Esophagus squamous epithelium (tissue), 5 donors: Measurements from ENCODE around the gene UIMC1. TPM values are rescaled to one million over a fixed set of nuclear protein-coding genes. Genes with fewer than 3 reads are reported as not detected.

Source experiments
- DNase-seq: peaks from one replicate; lab custom pipeline; 2025; lab: John Stamatoyannopoulos, UW
- H3K27ac ChIP-seq, 4 donors: fragments of 200-600 bp; sonication (generic); one replicate each; pipeline ENCODE4 v1.5.1; 2016 to 2019; ENCODE audit warnings: mild to moderate bottlenecking in 1 of 4
- H3K27me3 ChIP-seq, 4 donors: fragments of 200-600 bp; sonication (generic); 1 replicate in 3 of 4; 2 replicates in 1 of 4; pipeline versions ENCODE4 v1.5.1 to v1.6.0; 2017 to 2021; ENCODE audit warnings: antibody characterized with exemption in 1 of 4
- H3K36me3 ChIP-seq, 3 donors: fragments of 200-600 bp; sonication (generic); one replicate each; pipeline ENCODE4 v1.5.1; 2016 to 2019
- H3K4me1 ChIP-seq, 3 donors: fragments of 200-600 bp; sonication (generic); one replicate each; pipeline ENCODE4 v1.5.1; 2017 to 2019
- H3K4me3 ChIP-seq, 4 donors: fragments of 200-600 bp; sonication (generic); 1 replicate in 3 of 4; 2 replicates in 1 of 4; pipeline ENCODE4 v1.5.1; 2016 to 2019; ENCODE audit warnings: mild to moderate bottlenecking in 2 of 4, moderate library complexity in 1 of 4
- H3K9me3 ChIP-seq, 3 donors: fragments of 200-600 bp; sonication (generic); one replicate each; pipeline ENCODE4 v1.5.1; 2016 to 2019
- POLR2A ChIP-seq, 4 donors: fragments of 450-650 bp; IDR thresholded peaks; one replicate each; pipeline ENCODE4 v1.6.1; 2017; ENCODE audit warnings: antibody characterized with exemption in 4 of 4, mild to moderate bottlenecking in 4 of 4, moderate library complexity in 3 of 4
- WGBS, 2 donors: methylation state at CpG; one replicate each; pipeline ENCODE4 v1.1.5; 2018; 5-methylcytosine and 5-hydroxymethylcytosine counted together
- intact Hi-C: fragments of 100-400 bp; cut with DNase I; formaldehyde crosslinking; loops from one replicate; pipeline ENCODE4 v1.15.0; 2022
- total RNA-seq, 4 donors: library from RNA; depleted of rRNA; stranded (reverse); fragments of >200 nt; gene quantifications; one replicate each; pipeline ENCODE4 v1.1.0, GENCODE V29; 2016
- TF ChIP-seq, protein P1 (sequence below), 6 experiments: fragments of 450-650 bp in 4 of 6; fragments of 200-600 bp in 2 of 6; sonication (generic) in 2 of 6; IDR thresholded peaks; one replicate each; pipeline ENCODE4 v1.5.1; 2016 to 2019; ENCODE audit warnings: antibody characterized with exemption in 6 of 6, mild to moderate bottlenecking in 4 of 6, moderate library complexity in 4 of 6
- donor health status: DM: yes; HTN: yes; CAD: no.

The UIMC1 gene
- total RNA-seq, 4 donors from 2014 or later = 10.3 to 38.1 (median 15.6) TPM

GRCh38 chr5:176881021-176881749 is 125.4 kb downstream of the UIMC1 start:
- no peak for DNase-seq
- TF ChIP-seq POLR2A (IDR thresholded peaks at IDR 0.05) = no peak
- TF ChIP-seq, protein P1, sequence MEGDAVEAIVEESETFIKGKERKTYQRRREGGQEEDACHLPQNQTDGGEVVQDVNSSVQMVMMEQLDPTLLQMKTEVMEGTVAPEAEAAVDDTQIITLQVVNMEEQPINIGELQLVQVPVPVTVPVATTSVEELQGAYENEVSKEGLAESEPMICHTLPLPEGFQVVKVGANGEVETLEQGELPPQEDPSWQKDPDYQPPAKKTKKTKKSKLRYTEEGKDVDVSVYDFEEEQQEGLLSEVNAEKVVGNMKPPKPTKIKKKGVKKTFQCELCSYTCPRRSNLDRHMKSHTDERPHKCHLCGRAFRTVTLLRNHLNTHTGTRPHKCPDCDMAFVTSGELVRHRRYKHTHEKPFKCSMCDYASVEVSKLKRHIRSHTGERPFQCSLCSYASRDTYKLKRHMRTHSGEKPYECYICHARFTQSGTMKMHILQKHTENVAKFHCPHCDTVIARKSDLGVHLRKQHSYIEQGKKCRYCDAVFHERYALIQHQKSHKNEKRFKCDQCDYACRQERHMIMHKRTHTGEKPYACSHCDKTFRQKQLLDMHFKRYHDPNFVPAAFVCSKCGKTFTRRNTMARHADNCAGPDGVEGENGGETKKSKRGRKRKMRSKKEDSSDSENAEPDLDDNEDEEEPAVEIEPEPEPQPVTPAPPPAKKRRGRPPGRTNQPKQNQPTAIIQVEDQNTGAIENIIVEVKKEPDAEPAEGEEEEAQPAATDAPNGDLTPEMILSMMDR (IDR thresholded peaks at IDR 0.05) = no peak
- Histone ChIP-seq H3K36me3 (no peaks in the 10 kb centered on the region), H3K27ac (no peak overlapping the region), H3K4me3 (no peak overlapping the region), H3K4me1 (no peaks in the 10 kb centered on the region), H3K9me3 (no peaks in the 10 kb centered on the region), H3K27me3 (peaks cover 0 to 45% (median 0%) of the 10 kb centered on the region in 4 donors)
- intact Hi-C loops = no loop called here
- 80 to 86% methylated on average over 2 to 5 of the region's 28 CpGs for WGBS, 2 donors

- intact Hi-C loops = no loop called here
- WGBS, 2 donors = 83% methylated on average over 8 of the region's 26 CpGs; no CpG with 5 or more reads in 1 of the 2 donors
- H3K4me1 ChIP-seq = no peaks in the 10 kb centered on the region
- H3K4me3 ChIP-seq = no peak overlapping the region
- peaks cover 0 to 52% (median 0%) of the 10 kb centered on the region in 4 donors for H3K27me3 ChIP-seq
- no peak overlapping the region for H3K27ac ChIP-seq
- DNase-seq = no peak
- no peaks in the 10 kb centered on the region for H3K9me3 ChIP-seq
- H3K36me3 ChIP-seq = no peaks in the 10 kb centered on the region
- TF ChIP-seq, protein P1 (IDR thresholded peaks at IDR 0.05) = no peak
- TF ChIP-seq POLR2A (IDR thresholded peaks at IDR 0.05) = no peak
Measured at GRCh38 chr5:176880366-176881020, 126.1 kb downstream of the UIMC1 start.

DNA sequence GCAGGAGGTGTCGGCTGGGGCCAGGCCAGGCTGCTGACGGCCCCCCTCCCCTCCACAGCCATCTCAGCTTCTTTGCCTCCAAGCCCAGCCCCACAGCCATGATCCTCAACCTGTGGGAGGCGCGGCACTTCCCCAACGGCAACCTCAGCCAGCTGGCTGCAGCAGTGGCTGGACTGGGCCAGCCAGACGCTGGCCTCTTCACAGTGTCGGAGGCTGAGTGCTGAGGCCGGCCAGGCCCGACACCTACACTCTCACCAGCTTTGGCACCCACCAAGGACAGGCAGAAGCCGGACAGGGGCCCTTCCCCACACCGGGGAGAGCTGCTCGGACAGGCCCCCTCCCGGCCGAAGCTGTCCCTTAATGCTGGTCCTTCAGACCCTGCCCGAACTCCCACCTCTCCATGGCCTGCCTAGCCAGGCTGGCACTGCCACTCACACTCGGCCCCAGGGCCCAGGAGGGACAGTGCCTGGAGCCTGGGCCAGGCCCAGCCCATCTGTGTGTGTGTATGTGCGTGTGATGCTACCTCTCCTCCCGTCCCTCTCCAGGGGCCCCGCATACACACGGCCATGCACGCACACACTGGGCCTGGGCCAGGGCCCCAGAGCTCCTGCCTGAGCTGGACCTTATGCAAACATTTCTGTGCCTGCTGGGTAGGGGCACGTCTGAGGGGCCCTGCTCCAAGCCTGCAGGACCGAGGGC is 126.8 kb downstream of the UIMC1 start:
- no peaks in the 10 kb centered on the region for H3K9me3 ChIP-seq
- no peaks in the 10 kb centered on the region for H3K4me1 ChIP-seq
- intact Hi-C loops = no loop called here
- H3K4me3 ChIP-seq = no peak overlapping the region
- H3K27ac ChIP-seq = no peak overlapping the region
- H3K27me3 ChIP-seq = peaks cover 0 to 59% (median 0%) of the 10 kb centered on the region in 4 donors
- WGBS, 2 donors = 23 to 82% methylated on average over 3 to 4 of the region's 23 CpGs
- no peaks in the 10 kb centered on the region for H3K36me3 ChIP-seq
- DNase-seq = no peak
- TF ChIP-seq POLR2A (IDR thresholded peaks at IDR 0.05) = no peak
- TF ChIP-seq, protein P1 (IDR thresholded peaks at IDR 0.05) = no peak

GRCh38 chr5:176878906-176879662 is 127.5 kb downstream of the UIMC1 start:
- intact Hi-C loops = no loop called here
- DNase-seq = no peak
- Histone ChIP-seq H3K27me3 (peaks cover 0 to 66% (median 0%) of the 10 kb centered on the region in 4 donors), H3K4me3 (no peak overlapping the region), H3K4me1 (no peaks in the 10 kb centered on the region), H3K9me3 (no peaks in the 10 kb centered on the region), H3K36me3 (no peaks in the 10 kb centered on the region), H3K27ac (no peak overlapping the region)
- 55 to 70% methylated on average over 4 to 9 of the region's 23 CpGs for WGBS, 2 donors
- TF ChIP-seq, protein P1 (IDR thresholded peaks at IDR 0.05) = no peak
- no peak for TF ChIP-seq POLR2A (IDR thresholded peaks at IDR 0.05)
